HepG2 (cell line): ENCODE data around the gene GLUD1. TPM values are rescaled to one million over a fixed set of nuclear protein-coding genes. Genes with fewer than 3 reads are reported as not detected.
"Not testable (repeated sequence)": the region's sequence is repeated elsewhere in the genome, so short reads cannot be mapped to it uniquely, and the experiment has no call there.

Experiments
- ATAC-seq: fragments of 200-7000 bp; cut with Tn5 transposase; 3 replicates; pipeline ENCODE4 v1.9.1; 2020; ENCODE audit warnings: mild to moderate bottlenecking, moderate library complexity
- BruUV-seq: library from RNA; stranded (reverse); fragments of 400-500 nt; replicated peaks from 2 replicates; lab custom pipeline; 2021; lab: Mats Ljungman, UMichigan
- CTCF ChIA-PET: fragments of 300-600 bp; formaldehyde crosslinking; extraction: SDS; loops from one replicate; lab custom pipeline; 2021; ENCODE audit warnings: low total read pairs, inconsistent platforms, low intra/inter-chr PET ratio; lab: Yijun Ruan, JAX
- POLR2A ChIA-PET: fragments of 350-600 bp; sonication (Branson Sonifier 250); formaldehyde crosslinking; loops from one replicate; lab custom pipeline; 2020; ENCODE audit warnings: antibody characterized with exemption, inconsistent platforms; lab: Yijun Ruan, JAX
- DNase-seq: peaks from one replicate; pipeline ENCODE4 v3.0.0-alpha.2; 2015; ENCODE audit warnings: low spot score
- FAIRE-seq: peaks from 3 replicates; lab custom pipeline; 2011; peaks lifted over from hg19 to GRCh38; lab: Jason Lieb, UNC
- H2AFZ ChIP-seq: one replicate; pipeline ENCODE4 v1.6.1; 2011; ENCODE audit warnings: low read length, inconsistent platforms
- H3K27ac ChIP-seq: fragments of 300-600 bp; 3 replicates; pipeline ENCODE4 v1.8.0; 2011; ENCODE audit warnings: mixed run types, mild to moderate bottlenecking, mixed read lengths, low read length, inconsistent platforms; ENCODE audit not compliant: insufficient read depth; ENCODE audit errors: extremely low read length
- H3K27me3 ChIP-seq, 2 experiments: fragments of 200-600 bp in 1 of 2; 2 replicates in 1 of 2; 3 replicates in 1 of 2; pipeline versions ENCODE4 v1.6.0 to v1.8.0; 2011; ENCODE audit warnings: low read length in 2 of 2, mild to moderate bottlenecking in 2 of 2, moderate library complexity in 2 of 2, inconsistent platforms in 1 of 2; ENCODE audit not compliant: insufficient read depth in 2 of 2, control insufficient read depth in 1 of 2
- H3K36me3 ChIP-seq, 2 experiments: fragments of 200-600 bp in 1 of 2; replicated peaks in 1 of 2; 2 replicates in 1 of 2; 3 replicates in 1 of 2; pipeline versions ENCODE4 v1.5.1 to v1.8.0; 2011; ENCODE audit warnings: low read length in 2 of 2, inconsistent platforms in 1 of 2; ENCODE audit not compliant: insufficient read depth in 2 of 2, control insufficient read depth in 1 of 2
- H3K4me1 ChIP-seq: 2 replicates; pipeline ENCODE4 v1.5.1; 2012; ENCODE audit warnings: low read length, inconsistent platforms; ENCODE audit not compliant: insufficient read depth
- H3K4me2 ChIP-seq: 2 replicates; pipeline ENCODE4 v1.6.0; 2011; ENCODE audit warnings: low read depth, low read length, inconsistent platforms
- H3K4me3 ChIP-seq, 3 experiments: fragments of 200-600 bp in 1 of 3; sonication (generic), shearing (Covaris generic) in 1 of 3; replicated peaks in 1 of 3; 2 replicates each; pipeline ENCODE4 v1.5.1; 2011 to 2016; ENCODE audit warnings: low read length in 3 of 3, inconsistent platforms in 2 of 3, low read depth in 2 of 3, mild to moderate bottlenecking in 2 of 3, control low read depth in 1 of 3, mixed read lengths in 1 of 3; ENCODE audit not compliant: insufficient read depth in 1 of 3
- H3K79me2 ChIP-seq: one replicate; pipeline ENCODE4 v1.6.1; 2011; ENCODE audit warnings: low read length, inconsistent platforms; ENCODE audit not compliant: insufficient read depth
- H3K9ac ChIP-seq: 2 replicates; pipeline ENCODE4 v1.6.0; 2011; ENCODE audit warnings: mild to moderate bottlenecking, low read depth, low read length, inconsistent platforms; ENCODE audit not compliant: insufficient read depth
- H3K9me3 ChIP-seq: 2 replicates; pipeline ENCODE4 v1.5.1; 2012; ENCODE audit warnings: mild to moderate bottlenecking, low read length
- H4K20me1 ChIP-seq: 2 replicates; pipeline ENCODE4 v1.6.0; 2011; ENCODE audit warnings: inconsistent platforms, mild to moderate bottlenecking, low read length, moderate library complexity; ENCODE audit not compliant: insufficient read depth
- ZNF12 ChIP-seq: sonication (generic); formaldehyde crosslinking; IDR thresholded peaks from 2 replicates; pipeline ENCODE4 v1.5.0; 2020; ENCODE audit warnings: missing genetic modification reagents
- WGBS: methylation state at CpG from one replicate; pipeline ENCODE4 v1.1.6; 2017; ENCODE audit warnings: low lambda C conversion rate; 5-methylcytosine and 5-hydroxymethylcytosine counted together
- in situ Hi-C: cut with HindIII; loops from 2 replicates; pipeline ENCODE4 v1.10.0; 2017; ENCODE audit warnings: low pct_unique_long_range_greater_than_20kb; ENCODE audit not compliant: extremely low pct_ligation_motif_present
- intact Hi-C: fragments of 100-400 bp; cut with micrococcal nuclease; formaldehyde crosslinking; loops from one replicate; pipeline ENCODE4 v1.10.0; 2022; ENCODE audit not compliant: unreplicated experiment
- polyA plus RNA-seq, 8 experiments: library from polyadenylated mRNA; depleted of rRNA in 3 of 8; stranded (reverse) in 7 of 8; unstranded in 1 of 8; fragments of >200 nt; fragmentation: Illumina TruSeq in 4 of 8; extraction: Trizol in 4 of 8; gene quantifications; 2 replicates each; pipeline versions ENCODE4 v1.2.1 to v1.2.3, GENCODE V29; 2011 to 2016; ENCODE audit warnings: low read depth in 4 of 8, missing spikeins in 1 of 8, mixed read lengths in 1 of 8; ENCODE audit not compliant: insufficient read depth in 1 of 8
- total RNA-seq, 5 experiments: library from RNA; depleted of rRNA; stranded (reverse); fragments of >200 nt; fragmentation: Illumina TruSeq; extraction: Trizol; gene quantifications; 2 replicates each; pipeline ENCODE4 v1.2.3, GENCODE V29; 2016; ENCODE audit warnings: low read depth in 1 of 5

Gene GLUD1
- total and polyA plus RNA-seq, 2 of the 13 experiments (the other 11 are each of a cell fraction or from before 2014, with no cell fraction given): 301 to 798 TPM

- POLR2A ChIA-PET, DNase-seq, H3K27me3 ChIP-seq, H3K9me3 ChIP-seq, BruUV-seq, H3K9ac ChIP-seq, H3K79me2 ChIP-seq, H3K36me3 ChIP-seq, in situ Hi-C loops, H4K20me1 ChIP-seq, CTCF ChIA-PET, H3K4me1 ChIP-seq, FAIRE-seq, ATAC-seq, H3K27ac ChIP-seq, intact Hi-C loops, H3K4me2 ChIP-seq, H3K4me3 ChIP-seq, H2AFZ ChIP-seq: not testable (repeated sequence)
- 76% methylated on average over 11 of the region's 18 CpGs for WGBS
These were observed 85.4 kb downstream of the GLUD1 start for GRCh38 chr10:87009134-87009696.

- POLR2A ChIA-PET, H2AFZ ChIP-seq: not testable (repeated sequence)
These were observed 86.3 kb downstream of the GLUD1 start for GRCh38 chr10:87008303-87008702.

GRCh38 chr10:87007674-87008073 is 87.0 kb downstream of the GLUD1 start:
- H3K4me3 ChIP-seq, intact Hi-C loops, H4K20me1 ChIP-seq, H3K9ac ChIP-seq, BruUV-seq, ATAC-seq, POLR2A ChIA-PET, H3K4me1 ChIP-seq, H3K4me2 ChIP-seq, CTCF ChIA-PET, H3K36me3 ChIP-seq, H2AFZ ChIP-seq, DNase-seq, H3K27me3 ChIP-seq, in situ Hi-C loops, H3K27ac ChIP-seq, FAIRE-seq, H3K79me2 ChIP-seq, H3K9me3 ChIP-seq: not testable (repeated sequence)
- 1% methylated on average over 6 of the region's 6 CpGs for WGBS
- peak; percentile 93 for TF ChIP-seq ZNF12 (CRISPR knock-in tag)

More at GRCh38 chr10:87008303-87008702, 86.3 kb downstream of the GLUD1 start:
- DNase-seq, H3K9ac ChIP-seq, H3K9me3 ChIP-seq, H3K27me3 ChIP-seq, H3K4me3 ChIP-seq, intact Hi-C loops, ATAC-seq, H3K36me3 ChIP-seq, in situ Hi-C loops, BruUV-seq, H3K79me2 ChIP-seq, H3K4me1 ChIP-seq, FAIRE-seq, H3K27ac ChIP-seq, CTCF ChIA-PET, H4K20me1 ChIP-seq, H3K4me2 ChIP-seq: not testable (repeated sequence)
- 89% methylated on average over 7 of the region's 7 CpGs for WGBS

GRCh38 chr10:87007124-87007523 is 87.5 kb downstream of the GLUD1 start:
- H3K36me3 ChIP-seq, H3K9me3 ChIP-seq, DNase-seq, H4K20me1 ChIP-seq, H3K4me3 ChIP-seq, BruUV-seq, H3K9ac ChIP-seq, H3K27ac ChIP-seq, H2AFZ ChIP-seq, CTCF ChIA-PET, H3K4me2 ChIP-seq, FAIRE-seq, H3K27me3 ChIP-seq, H3K79me2 ChIP-seq, intact Hi-C loops, in situ Hi-C loops, POLR2A ChIA-PET, H3K4me1 ChIP-seq, ATAC-seq: not testable (repeated sequence)
- 0% methylated on average over 1 of the region's 1 CpG for WGBS
